ENCODE measurements around the gene TRAPPC14.

TRAPPC14 gene

GRCh38 chr7:100174582-100174981 is 16.1 kb upstream of the TRAPPC14 start:
- in situ Hi-C loops (cut with HindIII; ENCODE audit: low sequenced_read_pairs): no loop called here

GRCh38 chr7:100173806-100174495 is 15.4 kb upstream of the TRAPPC14 start:
- in situ Hi-C loops (cut with HindIII; ENCODE audit: low sequenced_read_pairs): no loop called here

GRCh38 chr7:100171840-100172239 is 13.3 kb upstream of the TRAPPC14 start:
- in situ Hi-C loops (cut with HindIII; ENCODE audit: low sequenced_read_pairs): no loop called here

- in situ Hi-C loops (cut with HindIII; ENCODE audit: low sequenced_read_pairs): no loop called here
Observed at GRCh38 chr7:100171087-100171681, 12.7 kb upstream of the TRAPPC14 start.

DNA sequence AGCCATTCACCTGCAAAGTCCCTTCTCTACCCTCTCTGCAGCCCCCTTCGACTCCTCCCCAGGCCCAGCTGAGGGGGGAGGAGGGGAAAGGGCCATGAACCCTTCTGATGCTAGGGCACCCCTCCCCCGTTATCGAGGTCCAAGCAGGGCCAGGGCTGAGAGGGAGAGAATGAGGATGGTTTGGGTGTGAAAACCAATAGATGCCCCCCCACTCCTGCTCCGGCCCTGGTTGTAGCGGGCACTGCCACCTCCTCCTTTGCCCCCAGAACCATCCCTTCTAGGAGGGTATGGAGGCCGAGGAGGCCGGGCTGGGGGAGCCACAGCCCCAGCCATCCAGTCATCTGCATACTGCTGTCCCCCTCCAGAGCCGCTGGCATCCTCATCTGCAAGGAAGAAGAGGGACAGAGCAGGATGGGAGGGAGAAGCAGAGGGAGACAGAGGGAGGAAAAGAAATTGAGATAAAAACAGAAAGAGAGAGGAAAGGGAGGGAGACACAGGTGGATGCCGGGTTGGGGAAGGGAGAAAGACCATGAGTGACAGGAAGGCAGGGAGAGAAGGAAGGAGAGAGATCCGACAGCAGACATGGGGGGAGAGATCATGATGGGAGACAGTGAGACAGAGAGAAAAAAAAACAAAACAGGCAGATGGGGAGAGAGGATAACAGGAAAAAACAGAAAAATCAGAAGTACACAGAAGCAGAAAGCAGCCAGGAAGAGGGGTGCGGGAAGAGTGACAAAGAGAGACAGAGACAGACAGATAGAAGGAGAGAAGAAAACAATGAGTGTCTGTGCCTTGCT is 11.8 kb upstream of the TRAPPC14 start:
- in situ Hi-C loops (cut with HindIII; ENCODE audit: low sequenced_read_pairs): no loop called here

GRCh38 chr7:100169147-100169850 is 10.8 kb upstream of the TRAPPC14 start:
- in situ Hi-C loops (cut with HindIII; ENCODE audit: low sequenced_read_pairs): no loop called here

GRCh38 chr7:100167912-100168323 is 9.4 kb upstream of the TRAPPC14 start:
- in situ Hi-C loops (cut with HindIII; ENCODE audit: low sequenced_read_pairs): no loop called here

GRCh38 chr7:100166970-100167911 is 8.7 kb upstream of the TRAPPC14 start:
- in situ Hi-C loops (cut with HindIII; ENCODE audit: low sequenced_read_pairs): no loop called here

DNA sequence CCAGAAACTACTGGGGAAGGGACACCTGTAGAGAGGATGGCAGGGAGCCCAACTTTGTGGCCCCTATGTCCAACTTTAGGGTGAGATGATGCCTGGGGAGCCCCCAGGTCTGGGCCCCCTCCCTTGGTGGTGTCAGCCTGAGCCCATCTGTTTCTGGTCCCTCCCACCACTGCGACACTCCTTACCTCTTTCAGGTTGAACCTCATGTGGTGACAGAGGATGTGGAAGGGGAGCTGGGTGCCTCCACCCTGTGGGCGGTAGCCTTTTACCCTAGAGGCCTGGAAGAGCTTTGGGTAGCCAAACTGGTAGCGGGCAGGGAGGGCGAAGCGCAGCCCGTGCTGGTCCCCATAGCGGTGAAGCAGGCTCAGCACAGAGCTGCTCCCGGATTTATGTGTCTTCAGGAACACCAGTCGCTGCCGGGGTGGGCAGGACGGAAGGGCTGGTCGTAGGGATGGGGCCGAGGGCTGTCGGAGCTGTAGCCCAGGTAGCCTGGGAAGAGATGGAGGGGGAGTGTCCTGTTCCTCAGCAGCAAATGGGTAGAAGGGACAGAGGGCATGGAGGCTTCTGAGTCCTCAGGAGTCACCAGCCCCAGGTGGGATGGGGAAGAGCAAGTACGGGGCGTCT is 7.9 kb upstream of the TRAPPC14 start:
- in situ Hi-C loops (cut with HindIII; ENCODE audit: low sequenced_read_pairs): no loop called here

- in situ Hi-C loops (cut with HindIII; ENCODE audit: low sequenced_read_pairs): no loop called here
Observed at GRCh38 chr7:100163871-100164270, 5.3 kb upstream of the TRAPPC14 start.

GRCh38 chr7:100163006-100163531 is 4.5 kb upstream of the TRAPPC14 start:
- in situ Hi-C loops (cut with HindIII; ENCODE audit: low sequenced_read_pairs): no loop called here

DNA sequence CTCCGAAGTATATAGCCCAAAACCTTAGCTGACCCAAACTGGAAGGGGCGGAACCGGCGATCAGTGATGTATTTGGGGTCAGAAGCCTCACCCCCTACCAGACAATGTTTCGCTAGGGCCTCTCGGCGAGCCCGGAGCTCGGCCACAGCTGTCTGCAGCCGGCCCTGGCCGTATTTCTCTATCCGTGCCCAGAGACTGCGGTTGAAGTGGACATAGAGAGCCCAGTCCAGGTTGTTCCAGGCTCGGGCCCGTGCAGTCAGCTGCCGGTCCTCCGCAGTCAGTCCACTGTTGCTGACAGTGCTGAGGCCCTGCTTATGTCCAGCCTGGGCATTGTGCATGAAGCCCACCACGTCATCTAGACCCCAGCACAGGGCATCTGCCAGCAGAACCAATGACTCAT is 1.5 kb upstream of the TRAPPC14 start:
- in situ Hi-C loops (cut with HindIII; ENCODE audit: low sequenced_read_pairs): no loop called here

- in situ Hi-C loops (cut with HindIII; ENCODE audit: low sequenced_read_pairs): no loop called here
Observed at GRCh38 chr7:100159099-100159623, 638 bp upstream of the TRAPPC14 start.

DNA sequence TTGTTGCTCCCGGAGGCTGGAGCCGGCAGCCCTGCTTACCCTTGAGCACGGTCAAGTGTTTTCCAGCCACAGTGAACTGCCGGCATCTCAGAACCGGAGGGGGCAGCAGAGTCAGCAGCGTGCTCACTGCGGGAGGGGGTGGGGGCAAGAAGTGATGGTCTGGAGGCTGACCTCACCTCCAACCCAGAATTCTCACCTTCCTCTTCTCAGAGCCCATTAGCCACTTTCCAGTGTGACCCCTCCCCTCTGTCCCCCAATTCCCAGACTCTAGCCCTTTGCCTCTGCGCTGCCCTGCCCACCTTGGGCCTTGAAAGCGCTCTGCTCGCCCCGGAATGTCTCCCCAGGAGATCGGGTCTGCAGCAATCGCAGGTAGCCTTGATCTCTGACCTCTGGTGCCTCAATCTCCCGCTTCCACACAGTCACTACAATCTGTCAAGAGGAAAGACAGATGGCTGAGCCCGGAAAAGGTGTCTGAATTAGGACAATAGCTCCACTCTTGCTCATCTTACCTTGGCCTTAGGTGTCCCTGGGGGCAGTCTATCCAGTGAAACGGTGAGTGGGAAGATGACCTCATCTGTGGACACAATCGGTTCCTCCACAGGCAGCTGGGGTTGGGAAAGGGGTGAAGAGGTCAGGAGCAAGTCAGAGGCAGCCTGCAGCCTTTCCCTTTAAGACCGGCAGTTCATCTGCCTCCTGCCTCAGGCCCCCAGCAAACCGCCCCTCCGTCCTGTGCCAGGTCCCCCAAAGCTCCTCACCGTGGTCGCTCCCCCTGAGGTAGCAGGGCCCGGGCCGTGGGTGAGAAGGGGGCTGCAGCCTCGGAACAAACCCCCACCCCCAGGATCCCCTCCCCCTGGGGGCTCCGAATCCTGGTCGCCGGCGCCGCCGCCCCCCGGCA is 942 bp downstream of the TRAPPC14 start:
- in situ Hi-C loops (cut with HindIII; ENCODE audit: low sequenced_read_pairs): no loop called here

DNA sequence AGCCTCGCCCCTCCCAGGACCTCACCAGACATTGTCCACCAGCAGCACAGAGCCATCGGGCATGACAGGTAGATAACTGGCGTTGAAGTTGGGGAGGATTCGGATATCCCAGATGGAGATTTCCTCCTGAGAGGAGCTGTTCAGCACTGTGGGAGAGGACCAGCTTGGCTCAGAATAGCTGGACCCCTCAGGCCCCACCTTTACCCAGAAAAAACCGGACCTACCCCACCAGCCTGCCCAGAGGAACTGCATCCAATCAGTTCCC is 1.5 kb downstream of the TRAPPC14 start:
- in situ Hi-C loops (cut with HindIII; ENCODE audit: low sequenced_read_pairs): no loop called here

DNA sequence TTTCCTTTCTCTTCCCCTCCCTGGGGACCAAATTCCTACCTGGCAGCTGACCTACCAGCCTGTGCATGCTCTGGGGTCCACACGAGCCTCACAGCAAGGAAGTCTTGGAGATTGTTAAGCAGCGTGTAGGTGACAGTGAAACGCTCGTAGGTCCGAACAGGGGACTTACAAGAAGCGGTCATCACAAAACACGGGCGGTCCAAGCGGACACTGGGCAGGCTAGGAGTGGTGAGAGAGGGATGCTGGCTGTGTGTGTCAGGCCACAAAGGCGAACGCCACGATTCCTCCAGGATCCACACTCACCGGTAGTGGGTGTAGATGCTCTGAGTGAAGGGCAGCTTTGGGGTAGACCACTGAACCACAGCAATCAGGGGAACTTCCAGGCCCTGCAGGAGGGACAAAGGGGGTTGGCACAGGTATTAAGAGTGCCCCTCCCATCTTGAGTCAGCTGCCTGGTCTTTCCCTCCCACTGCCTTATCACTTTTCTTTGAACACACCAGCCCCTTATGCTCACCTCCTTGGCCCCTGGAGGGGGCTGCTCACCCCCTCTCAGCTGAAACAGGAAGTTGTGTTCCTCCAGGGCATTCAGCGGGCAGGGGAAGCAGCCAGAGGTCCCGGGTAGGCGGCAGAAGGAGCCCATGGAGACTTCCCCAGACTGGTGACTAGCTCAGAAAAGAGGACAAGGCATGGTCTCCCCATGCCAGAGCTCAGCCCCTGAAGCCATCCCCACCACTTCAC is 2.0 kb downstream of the TRAPPC14 start:
- in situ Hi-C loops (cut with HindIII; ENCODE audit: low sequenced_read_pairs): no loop called here

DNA sequence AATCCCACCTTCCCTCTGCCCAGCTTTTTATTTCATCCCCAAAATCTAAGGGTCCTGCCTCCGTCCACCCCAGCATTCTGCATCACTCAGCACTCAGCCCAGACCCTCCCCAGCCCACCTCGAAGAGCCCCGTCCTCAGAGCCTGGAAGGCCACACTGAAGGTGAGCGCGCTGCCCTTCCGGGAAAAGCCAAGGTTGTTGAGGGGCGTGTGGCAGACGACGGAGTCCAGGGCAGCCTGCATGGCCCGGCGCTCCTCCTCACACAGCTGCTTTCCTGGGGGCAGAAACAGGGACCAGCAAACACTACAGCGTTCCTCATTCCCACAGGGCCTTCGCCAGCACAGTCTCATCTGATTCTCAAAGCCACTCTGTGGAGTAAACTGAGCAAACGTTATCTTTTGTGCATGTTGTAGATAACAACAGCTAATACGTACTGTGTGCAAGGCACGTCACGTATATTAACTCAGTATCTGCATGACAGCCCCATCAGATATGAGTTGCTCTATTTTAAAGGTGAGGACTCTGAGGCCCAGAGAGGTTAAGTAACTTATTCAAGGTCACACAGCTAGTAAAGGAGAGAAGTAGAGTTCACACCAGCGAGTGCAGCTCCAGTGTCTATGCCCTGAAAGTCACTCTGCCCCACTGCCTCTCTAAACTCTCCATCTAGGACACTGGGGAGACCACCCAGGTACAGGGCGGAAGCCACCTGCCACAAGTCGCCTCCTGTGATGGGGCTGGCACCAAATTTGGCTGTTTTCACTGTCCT is 2.8 kb downstream of the TRAPPC14 start:
- in situ Hi-C loops (cut with HindIII; ENCODE audit: low sequenced_read_pairs): no loop called here

Measured in DLD1 (cell line).